CD4-positive, alpha-beta T cell treated with Interleukin-6 at 100 ng/mL for 8 hours (primary cell): ENCODE data around the gene HAPLN3.

ENCODE experiments used
- DNase-seq: peaks from one replicate; pipeline ENCODE4 v3.0.0-alpha.2; 2020; ENCODE audit warnings: mixed read lengths, low spot score

Gene HAPLN3

DNA sequence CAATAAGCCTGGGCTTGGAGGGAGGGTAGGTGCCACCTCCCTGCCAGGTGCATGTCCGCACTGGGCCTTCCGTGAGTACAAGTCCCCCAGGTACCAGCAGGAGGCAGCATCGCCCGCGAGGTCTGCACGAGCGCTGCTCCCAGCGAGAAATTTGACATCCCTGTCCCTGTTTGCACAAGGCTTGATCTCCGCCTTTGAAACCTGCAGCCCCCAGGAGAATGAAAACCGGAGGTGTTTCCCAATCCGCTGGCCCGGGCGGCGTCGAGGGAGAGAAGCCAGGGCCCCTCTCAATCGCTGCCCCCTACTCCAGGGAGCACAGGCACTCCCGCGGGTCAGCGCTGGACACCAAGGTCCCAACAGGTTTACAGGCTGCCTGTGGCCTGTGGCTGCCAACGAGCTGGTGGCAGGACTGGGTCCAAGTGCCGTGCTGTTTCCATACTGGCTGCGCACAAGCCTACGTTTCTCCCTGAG, 961 bp downstream of the HAPLN3 start:
- DNase-seq: peak; percentile 85

DNA sequence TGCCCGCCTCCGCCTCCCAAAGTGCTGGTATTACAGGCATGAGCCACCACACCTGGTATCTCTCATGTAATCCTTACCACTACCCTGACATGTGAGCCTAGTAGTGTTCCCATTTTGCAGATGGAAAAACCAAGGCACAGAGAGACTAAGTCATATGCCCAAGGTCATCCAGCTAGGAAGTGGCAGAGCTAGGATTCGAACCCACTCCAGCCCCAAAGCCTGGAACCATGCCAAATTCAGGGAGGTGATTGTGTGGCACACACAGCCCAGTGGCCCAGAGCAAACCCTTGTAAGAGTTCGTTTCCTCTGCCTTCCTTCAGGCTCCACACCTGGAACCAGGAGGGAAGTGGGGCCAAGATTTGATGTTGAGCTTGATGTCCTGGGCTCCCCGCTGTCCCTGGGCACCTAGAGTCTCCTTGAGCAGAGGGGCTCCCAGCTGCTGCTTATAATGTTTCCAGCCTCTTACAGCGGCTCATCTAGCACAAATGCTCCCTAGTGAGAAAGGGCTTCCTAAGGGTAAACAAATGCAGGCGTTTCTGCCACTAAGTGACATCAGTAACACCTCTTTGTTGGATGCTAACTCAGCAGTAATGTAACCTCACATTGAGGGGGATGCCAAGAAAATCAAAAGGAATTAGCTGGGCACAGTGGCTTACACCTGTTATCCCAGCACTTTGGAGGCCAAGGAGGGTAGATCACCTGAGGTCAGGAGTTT, 3.6 kb downstream of the HAPLN3 start:
- DNase-seq: no peak

DNA sequence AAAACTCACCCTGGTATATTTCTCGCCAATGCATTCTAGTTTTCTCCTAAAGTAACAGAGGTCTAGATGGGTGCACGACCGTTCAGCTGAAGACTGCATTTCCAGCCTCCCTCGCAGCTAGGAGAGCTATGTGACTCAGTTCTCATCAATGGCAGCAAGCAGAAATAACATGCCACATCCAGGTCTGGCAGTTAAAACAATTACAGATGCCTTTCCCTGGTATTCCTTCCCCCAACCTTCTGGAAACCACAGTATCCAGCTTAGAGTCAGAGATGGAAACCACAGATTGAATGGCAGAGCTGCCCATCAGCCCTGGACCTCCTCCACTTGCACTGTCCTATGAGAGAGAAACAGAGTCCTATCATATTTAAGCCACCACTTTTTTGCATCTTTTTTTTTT, 4.8 kb downstream of the HAPLN3 start:
- no peak for DNase-seq

DNA sequence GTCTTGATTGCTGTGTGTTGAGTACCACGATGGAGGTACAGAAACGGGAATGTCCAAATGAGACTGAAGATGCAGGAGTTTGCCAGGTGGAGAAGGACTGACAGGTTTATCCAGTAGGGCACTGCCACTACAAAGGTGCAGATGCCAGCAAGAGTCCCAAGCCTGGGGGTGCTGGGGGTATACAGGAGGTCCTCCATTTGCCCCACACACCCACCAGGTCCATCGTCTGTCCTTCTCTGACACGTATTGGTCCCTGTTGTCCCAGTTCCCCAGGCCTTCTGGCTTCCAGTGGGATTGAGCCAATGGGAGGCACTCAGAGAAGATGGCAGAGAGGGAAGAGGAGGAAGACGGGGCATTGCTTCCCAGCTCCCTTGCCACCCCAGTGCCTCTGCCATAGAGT, 6.6 kb downstream of the HAPLN3 start:
- no peak for DNase-seq

DNA sequence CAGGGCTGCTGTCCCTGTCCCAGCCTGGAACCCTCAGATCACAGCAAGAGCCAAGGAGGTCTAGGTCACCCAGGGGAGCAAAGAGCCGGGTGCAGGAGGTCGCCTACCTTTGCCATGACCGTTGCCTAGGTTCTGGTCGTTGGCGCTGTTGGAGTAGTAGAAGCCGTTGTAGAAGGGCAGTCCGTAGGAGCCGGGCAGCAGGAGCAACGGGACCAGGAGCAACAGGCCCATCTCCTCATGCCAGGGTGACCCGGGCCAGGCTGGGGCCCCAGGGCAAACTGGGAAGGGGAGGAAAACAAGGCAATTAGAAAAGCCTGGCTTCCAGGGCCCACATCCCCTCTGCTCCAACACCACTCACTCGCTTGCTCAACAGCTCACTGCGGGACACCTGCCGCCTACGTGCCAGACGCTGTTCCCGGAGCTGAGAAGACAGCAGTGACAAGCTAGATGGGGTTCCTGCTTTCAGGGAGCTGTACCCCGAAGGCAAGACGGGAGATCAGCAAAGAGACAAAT, 8.2 kb downstream of the HAPLN3 start:
- no peak for DNase-seq

DNA sequence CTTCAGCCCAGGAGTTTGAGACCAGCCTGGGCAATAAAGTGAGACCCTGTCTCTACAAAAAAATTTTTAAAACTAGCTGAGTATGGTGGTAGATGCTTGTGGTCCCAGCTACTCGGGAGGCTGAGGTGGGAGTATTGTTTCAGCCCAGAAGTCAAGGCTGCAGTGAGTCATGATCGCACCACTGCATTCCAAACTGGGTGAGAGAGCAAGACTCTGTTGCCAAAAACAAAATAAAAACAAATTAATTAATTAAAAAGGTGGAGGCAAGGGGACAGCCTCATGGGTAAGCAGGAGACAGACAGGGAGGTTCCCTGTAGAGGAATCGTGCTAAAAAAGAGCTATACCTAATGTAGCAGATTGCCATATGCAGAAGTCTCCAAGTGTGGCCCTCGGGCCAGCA, 12.6 kb downstream of the HAPLN3 start:
- DNase-seq: no peak

DNA sequence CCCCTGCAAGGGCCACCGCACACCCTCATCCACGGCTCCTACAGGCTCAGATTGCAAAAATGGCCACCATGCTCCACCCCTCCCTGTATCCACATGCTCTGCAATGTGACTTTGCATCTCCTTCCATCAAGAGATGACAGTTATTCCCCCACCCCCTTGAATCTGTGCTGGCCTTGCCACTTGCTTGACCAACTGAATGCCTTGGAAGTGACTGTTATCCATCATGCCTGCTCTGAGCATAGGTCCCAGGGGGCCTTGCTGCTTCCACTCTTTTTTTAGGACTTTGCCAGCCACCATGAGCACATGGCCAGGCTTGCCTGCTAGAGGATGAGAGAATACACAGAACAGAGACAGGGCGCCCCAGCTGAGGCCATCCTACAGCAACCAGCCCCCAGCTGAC, 13.6 kb downstream of the HAPLN3 start:
- no peak for DNase-seq

DNA sequence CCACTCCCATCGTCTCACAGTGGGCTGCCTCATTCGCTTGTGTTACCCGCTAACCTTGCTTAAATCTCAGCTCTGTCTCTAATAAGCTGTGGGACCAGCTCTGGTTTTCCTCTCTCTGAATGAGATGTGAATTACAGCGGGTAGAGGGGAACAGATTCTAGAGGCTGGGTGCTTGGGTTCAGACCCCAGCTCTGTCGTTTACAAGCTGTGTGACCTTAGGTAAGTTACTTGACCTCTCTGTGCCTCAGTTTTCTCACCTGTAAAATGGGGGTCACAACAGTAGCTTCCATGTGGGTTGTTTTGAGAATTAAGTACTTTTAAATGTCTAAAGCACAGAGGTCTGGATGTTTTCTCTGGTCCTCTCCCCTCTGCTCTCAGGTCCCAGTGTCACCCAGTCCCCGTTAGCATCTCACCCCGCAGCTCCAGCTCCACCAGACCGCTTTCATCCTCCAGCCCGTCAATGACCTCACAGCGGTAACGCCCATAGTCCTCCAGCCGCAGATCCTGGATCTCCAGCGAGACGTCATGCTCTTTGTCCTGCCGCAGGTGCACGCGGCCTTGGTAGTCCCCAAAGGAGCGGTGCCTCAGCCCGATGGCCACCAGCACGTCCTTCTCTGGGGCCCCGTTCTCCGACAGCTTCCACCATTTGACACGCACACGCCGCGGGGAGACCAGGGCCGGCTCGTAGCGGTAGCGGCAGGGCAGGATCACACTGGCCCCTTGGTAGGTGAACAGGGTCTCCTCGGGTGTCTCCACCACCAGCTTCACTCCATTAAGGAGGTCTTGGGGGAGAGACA, 14.2 kb downstream of the HAPLN3 start:
- DNase-seq: no peak

DNA sequence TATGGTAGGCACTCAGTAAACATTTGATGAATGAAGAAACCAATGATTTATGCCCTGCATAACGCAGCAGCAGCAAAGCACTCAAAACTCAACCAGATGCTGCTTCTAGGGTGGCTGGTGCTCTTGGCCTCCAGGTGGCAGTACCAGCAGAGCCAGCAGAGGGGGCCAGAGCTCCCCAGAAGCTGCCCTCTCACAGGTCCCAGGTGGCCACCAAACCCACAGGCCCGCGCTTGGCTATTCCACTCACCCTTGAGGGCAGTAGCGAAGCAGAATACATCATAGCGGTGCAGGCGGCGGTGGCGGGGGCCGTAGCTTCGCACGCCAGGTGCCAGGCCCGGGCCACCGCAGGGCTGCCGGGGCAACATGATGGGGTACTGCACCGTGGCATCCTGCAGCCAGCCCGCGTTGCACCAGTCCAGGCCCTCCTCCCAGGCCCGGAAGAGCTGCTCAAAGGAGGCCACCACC, 16.6 kb downstream of the HAPLN3 start:
- DNase-seq: no peak

DNA sequence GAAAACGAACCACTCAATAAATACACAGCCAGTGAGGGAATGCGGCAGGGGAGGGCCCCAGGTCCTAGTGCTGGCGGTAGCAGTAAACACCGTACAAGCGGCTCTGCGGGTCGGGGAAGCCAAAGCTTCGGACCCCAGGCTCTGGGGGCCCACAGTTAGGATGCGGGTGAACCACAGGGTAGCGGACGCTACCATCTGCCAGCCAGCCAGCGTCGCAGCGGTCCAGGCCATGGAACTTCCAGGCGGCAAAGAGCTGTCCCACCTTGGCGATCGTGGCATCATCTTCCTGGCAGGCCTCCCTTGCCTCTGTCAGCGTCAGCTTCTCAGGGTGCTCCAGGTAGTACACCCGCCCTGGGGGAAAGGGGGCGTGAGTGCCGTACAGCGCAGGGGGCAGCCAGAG, 17.4 kb downstream of the HAPLN3 start:
- no peak for DNase-seq

DNA sequence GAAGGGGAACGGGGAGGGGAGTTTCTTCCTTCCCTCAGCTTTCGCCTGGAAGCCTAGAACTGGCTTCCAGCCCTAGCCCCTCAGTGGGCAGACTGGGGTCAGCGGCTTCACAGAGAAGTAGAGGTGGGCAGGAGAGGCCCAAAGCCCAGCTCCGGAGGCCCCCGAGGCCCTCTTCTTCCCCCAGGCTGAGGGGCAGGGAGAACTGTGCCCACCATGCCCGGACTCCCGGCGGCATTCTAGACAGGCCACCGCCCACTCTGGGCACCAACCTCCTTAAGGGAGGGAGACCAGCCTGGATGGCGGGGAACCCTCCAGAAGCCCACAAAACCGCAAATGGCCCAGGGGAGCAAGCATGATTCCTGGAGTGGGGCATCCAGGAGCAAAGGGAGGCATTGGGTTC, 17.9 kb downstream of the HAPLN3 start:
- no peak for DNase-seq

DNA sequence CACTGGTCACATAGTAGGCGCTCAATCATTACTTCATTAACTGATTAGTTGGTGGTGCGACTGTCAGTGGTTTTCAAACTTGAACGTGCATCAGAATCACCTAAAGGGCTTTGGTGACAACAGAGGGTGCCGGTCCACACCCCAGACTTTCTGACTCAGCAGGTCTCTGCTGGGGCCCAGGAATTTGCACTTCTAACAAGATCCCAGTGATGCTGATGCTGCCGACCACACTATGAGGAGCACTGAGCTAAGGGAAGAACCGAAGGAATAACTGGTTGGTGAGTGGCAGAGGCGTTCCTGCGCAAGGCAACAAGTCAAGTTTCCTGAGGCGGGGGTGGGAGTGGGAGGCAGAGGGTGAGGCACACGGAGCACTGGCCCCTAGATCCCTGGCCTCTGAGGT, 18.8 kb downstream of the HAPLN3 start:
- DNase-seq: no peak

DNA sequence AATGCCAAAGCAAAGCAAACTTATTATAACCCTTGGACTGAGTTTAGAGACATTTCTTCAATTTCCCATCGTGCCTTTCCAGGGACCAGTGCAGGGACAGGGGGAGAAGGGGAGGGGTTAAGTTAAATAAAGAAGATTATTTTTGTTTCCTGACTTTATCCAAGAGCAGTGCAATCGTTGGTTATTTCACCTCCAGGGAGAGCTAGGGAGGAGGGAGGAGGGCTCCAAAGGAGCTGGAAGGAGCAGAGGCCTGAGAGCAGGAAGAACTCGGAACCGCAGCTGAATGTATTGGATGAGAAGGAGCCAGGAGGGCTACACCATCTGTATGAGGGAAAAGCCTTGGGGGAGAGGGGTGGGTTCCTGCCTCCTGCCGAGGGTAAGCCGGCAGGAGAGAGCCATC, 20.7 kb downstream of the HAPLN3 start:
- no peak for DNase-seq

DNA sequence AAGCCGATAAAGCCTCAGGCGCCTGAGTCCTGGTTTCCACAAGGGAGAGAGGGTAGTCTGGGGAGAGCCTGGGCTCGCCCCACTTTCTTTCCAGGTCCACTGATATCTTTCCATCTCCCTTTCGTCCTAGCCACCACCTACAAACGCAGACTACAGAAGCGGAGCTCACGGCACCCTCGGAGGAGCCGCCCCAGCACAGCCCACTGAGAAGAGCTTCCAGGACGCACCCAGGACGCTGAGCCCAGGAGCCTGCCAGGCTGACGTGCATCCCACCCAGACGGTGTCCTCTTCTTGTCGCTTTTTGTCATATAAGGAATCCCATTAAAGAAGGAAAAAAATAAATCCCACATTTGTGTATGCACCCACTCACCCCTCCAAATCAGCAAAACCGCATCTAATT, 21.1 kb downstream of the HAPLN3 start:
- DNase-seq: no peak

DNA sequence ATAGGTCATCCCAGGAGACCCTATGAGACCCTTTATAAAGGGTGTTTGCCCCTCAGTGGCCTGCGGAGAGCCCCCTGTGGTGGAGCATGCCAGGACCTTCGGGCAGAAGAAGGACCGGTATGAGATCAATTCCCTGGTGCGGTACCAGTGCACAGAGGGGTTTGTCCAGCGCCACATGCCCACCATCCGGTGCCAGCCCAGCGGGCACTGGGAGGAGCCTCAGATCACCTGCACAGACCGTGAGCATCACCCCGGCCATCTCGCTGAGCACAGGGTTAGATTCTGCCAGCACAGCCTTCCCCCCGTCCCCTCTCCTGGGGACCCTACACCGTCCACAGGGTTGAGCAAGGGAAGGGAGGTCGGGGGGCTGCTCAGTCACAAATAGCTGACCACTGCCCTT, 21.6 kb downstream of the HAPLN3 start:
- no peak for DNase-seq

DNA sequence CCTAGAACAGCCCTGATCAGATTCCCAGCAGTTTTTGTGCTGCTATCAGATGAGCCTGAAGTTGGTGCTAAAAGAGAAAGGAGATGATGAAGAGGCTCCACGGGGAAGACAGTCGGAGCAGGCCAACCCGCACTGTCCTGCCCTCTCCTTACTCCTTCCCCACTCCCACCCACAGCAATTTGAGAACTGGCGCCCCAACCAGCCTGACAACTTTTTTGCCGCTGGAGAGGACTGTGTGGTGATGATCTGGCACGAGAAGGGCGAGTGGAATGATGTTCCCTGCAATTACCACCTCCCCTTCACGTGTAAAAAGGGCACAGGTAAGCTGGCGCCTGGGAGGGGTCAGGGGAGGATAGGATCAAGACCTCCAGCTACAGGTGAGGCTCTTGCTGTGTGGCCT, 22.6 kb downstream of the HAPLN3 start:
- no peak for DNase-seq

DNA sequence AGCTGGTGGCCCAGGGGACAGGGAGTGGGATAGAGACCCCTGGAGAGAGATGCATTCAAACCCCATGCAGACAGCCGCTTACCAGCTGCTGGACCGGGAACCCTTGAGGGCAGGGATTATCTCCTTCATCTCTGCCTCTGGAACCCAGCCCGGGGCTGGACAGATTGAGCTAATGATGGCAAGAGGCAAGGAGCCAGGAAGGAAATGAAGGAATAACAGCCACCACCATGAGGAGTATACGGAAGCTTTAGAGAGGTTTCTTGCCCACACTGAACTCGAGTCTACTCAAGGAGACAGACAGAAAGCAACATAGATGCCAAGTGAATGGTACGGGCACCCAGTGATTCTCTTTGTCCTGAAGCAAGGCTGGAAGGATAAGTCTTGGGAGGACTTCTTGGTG, 23.2 kb downstream of the HAPLN3 start:
- DNase-seq: no peak

DNA sequence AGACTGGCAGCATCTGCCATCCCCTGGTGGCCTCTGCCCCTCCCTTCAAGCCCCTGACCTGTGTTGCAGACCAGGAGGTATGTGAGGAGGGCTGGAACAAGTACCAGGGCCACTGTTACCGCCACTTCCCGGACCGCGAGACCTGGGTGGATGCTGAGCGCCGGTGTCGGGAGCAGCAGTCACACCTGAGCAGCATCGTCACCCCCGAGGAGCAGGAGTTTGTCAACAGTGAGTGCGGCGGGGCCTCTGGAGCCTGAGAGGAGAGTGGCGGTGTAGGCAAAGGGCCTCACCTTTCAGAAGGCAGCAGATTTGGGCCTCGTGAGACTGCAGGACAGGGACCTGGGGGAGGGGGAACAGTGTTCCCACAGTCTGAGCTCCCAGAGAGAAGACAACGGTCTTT, 24.0 kb downstream of the HAPLN3 start:
- DNase-seq: no peak

DNA sequence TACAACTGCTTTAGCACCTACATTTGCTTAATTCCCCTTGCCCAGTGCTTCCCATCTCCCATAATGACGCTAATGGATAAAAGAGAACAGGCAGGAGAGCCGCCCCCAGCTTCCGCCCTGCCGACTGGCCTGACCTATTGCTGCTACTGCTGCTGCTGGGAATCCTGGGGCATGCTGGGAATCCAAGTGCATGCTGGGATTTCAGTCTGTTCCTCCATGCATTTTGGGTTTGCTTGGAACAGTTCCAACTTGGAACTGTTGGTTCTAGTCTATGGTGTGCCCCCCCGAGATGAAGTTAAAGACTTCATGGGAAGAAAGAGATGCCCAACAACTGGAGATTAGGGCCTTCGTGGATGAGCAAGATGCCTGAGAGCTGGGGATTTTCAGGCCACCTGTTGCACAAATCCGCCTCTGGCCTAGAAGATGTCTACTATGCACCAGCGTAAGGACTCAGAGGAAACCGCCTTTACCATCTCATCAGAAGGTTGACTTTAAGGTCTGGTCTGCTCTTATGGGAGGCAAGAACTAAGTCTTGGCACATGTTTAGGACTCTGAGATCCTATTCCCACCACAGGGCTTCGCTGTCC, 29.0 kb downstream of the HAPLN3 start:
- no peak for DNase-seq

DNA sequence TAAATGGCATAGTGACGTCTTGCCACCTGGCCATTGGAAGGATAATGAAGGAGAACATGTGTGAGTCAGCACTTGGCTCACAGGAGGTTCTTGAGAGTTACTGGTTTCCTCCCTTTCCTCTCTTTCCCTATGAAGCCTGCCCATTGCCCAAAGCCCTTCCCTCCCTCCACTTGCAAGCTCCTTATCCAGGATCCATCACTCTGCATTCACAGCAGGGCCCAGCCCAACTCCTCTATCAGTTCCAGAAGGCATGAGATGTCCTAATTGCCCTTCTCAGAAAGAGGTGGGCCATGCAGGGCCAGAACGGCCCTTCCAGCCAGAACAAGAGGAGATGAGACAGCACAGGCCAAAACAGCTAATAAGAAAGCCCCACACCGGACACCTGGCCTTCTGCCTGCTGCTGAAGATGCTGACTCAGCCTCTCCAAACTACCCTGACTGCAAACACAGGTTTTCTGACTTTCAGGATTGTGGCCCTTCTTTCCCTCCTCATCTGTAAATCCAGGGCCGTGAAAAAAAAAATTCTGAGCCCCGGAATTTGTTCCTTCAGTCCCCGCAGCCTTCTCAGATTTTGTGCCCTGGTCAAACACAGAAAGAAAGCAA, 29.7 kb downstream of the HAPLN3 start:
- DNase-seq: no peak

DNA sequence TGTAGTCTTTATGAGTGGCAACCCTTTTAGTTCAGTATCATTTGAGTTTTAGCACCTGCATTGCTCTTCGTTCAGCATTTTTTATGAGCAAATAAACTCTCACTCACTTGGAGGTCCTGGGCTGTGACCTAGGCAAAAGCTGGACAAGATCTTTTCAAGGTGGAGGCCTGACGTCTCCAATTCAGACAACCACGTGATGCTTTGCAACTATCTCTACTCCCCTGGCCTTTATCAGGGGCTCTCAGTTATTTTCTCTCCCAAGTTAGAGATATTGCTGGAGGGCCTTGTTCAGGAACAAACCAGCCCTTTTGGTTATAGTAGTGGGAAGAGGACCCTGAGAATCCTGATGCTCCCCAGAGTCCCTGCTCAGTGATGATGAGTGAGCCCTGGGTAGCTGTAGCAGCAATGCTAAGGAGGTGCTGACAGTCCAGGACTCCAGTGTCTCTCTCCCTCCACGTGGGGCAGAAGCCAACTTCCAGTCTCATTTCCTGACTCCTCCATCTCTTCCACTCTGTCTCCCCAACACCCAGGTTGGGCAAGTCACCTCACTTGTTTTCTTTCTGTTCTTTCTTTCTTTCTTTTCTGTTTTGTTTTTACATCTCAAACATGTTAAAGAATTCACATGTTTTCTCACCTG, 30.4 kb downstream of the HAPLN3 start:
- no peak for DNase-seq

DNA sequence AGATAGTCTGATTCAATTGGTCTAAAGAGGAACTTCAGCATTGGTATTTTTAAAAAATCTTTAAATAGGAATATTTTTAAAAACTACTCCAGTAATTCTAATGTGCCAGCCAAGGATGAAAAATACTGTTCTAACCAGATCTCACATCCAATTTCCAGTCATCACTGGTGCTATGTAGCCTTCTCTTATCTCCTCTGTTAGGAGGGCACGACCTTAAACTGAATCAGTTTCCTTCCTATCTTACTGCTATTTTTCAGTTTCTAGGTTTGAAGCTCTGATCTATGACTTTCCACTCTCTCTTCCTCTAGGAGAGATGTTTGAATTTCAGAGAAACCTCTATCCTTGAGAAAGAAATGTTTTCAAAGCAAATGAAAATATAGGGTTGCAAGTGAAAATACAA, 31.9 kb downstream of the HAPLN3 start:
- DNase-seq: no peak
